Neural cell (in vitro differentiated cells): ENCODE measurements around the gene AIFM1.

Experiments
- EP300 ChIP-seq: fragments of 450-650 bp; conservative IDR thresholded peaks from 2 replicates; pipeline ENCODE4 v1.6.1; 2014; ENCODE audit warnings: antibody characterized with exemption, mild to moderate bottlenecking, moderate library complexity; ENCODE audit not compliant: poor library complexity, severe bottlenecking
- POLR2AphosphoS5 ChIP-seq: IDR thresholded peaks from 2 replicates; pipeline ENCODE4 v1.6.1; 2012
- TF ChIP-seq, protein P1 (sequence below): fragments of 450-650 bp; IDR thresholded peaks from 2 replicates; pipeline ENCODE4 v1.5.1; 2014; ENCODE audit warnings: antibody characterized with exemption, mild to moderate bottlenecking, moderate library complexity; ENCODE audit not compliant: poor library complexity, severe bottlenecking

DNA sequence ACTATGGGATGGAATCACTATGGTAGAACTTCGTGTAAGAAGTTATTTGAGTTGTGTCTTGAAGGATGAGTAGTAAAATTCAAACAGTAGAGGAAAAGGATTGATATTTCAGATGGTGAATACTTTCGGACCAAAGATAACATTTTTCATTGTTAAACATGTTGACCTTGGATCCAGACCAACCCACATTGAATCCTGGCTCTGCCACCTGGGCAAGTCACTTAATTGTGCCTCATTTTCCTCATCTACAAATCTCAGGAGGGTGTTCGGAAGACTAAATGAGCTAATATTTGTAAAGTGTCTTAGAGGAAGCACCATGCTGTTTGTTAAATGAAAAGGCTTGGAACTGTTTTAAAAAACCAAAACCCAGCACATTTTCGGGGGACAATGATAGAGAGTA is 1.4 kb upstream of the AIFM1 start:
- TF ChIP-seq, protein P1, sequence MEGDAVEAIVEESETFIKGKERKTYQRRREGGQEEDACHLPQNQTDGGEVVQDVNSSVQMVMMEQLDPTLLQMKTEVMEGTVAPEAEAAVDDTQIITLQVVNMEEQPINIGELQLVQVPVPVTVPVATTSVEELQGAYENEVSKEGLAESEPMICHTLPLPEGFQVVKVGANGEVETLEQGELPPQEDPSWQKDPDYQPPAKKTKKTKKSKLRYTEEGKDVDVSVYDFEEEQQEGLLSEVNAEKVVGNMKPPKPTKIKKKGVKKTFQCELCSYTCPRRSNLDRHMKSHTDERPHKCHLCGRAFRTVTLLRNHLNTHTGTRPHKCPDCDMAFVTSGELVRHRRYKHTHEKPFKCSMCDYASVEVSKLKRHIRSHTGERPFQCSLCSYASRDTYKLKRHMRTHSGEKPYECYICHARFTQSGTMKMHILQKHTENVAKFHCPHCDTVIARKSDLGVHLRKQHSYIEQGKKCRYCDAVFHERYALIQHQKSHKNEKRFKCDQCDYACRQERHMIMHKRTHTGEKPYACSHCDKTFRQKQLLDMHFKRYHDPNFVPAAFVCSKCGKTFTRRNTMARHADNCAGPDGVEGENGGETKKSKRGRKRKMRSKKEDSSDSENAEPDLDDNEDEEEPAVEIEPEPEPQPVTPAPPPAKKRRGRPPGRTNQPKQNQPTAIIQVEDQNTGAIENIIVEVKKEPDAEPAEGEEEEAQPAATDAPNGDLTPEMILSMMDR: no peak
- TF ChIP-seq EP300: no peak
- no peak for TF ChIP-seq POLR2AphosphoS5
